GM15510 (cell line): Measurements from ENCODE around the gene SLC3A2.
A peak's percentile ranks its signal among the peaks of the same experiment; 100 is the strongest.

Experiments
- POLR2A ChIP-seq: IDR thresholded peaks from 3 replicates; pipeline ENCODE4 v1.6.1; 2011; ENCODE audit warnings: borderline replicate concordance; ENCODE audit not compliant: insufficient read length; ENCODE audit errors: extremely low read depth

Gene SLC3A2

DNA sequence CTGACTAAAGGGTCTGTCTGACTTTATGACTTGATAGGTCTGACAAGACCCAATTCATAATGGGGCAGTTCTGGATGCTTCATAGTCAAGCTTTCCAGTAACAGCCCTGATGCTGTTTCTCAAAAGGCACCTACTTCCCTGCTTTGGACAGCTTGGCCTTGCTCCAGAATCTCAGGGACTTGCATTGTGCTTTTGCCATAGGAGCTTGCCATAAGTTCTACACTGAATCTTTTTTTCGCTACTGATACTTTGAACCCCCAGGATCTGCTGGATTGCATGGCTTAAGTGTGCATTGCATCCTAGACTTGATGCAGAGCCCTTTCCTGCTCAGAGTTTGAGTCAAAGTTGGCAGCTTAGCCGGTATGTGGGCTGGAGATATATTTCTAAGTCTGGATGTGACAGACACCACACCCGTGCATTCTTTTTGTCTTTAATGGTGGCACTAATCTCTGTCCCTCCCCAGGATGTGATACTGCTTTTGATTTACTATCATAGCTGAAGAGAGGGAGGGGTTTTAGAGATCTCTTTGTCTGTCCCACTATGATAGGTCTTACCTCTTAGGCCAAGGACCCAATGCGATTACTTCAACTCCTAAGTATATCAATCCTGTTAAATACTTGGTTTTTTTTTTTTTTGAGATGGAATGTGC is 16.9 kb upstream of the SLC3A2 start:
- no peak for TF ChIP-seq POLR2A

DNA sequence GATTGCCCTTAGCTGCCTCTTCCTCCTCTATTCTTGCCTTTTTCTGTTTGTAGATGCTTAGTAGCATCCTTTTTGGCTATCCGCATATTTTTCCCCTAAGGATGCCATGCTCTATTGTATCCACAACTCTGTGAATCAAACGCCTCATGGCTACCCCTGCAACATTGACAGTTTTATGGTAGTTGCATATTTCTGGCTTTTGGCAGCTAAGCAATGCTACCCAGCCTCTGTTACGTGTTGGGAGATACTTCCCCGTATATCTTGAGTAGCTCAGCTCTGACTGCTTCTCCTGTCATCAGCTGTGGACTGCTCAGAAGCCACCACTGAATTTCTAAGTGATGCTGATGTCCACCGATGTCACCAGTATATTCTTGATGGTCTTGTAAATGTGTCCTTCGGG is 15.1 kb upstream of the SLC3A2 start:
- TF ChIP-seq POLR2A = no peak

DNA sequence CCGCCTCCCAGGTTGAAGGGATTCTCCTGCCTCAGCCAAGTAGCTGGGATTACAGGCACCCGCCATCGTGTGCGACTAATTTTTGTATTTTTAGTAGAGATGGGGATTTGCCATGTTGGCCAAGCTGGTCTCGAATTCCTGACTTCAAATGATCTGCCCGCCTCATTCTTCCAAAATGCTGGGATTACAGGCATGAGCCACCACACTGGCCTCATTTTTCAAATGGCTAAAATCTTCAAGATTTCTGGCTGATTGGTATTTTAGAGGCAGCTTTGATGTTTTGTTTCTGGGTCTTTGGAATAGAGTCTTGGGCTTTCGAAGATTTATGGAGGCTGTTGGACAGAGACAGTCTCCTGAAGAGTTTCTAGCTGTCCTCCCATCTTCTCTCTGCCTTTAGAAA is 5.8 kb upstream of the SLC3A2 start:
- no peak for TF ChIP-seq POLR2A

DNA sequence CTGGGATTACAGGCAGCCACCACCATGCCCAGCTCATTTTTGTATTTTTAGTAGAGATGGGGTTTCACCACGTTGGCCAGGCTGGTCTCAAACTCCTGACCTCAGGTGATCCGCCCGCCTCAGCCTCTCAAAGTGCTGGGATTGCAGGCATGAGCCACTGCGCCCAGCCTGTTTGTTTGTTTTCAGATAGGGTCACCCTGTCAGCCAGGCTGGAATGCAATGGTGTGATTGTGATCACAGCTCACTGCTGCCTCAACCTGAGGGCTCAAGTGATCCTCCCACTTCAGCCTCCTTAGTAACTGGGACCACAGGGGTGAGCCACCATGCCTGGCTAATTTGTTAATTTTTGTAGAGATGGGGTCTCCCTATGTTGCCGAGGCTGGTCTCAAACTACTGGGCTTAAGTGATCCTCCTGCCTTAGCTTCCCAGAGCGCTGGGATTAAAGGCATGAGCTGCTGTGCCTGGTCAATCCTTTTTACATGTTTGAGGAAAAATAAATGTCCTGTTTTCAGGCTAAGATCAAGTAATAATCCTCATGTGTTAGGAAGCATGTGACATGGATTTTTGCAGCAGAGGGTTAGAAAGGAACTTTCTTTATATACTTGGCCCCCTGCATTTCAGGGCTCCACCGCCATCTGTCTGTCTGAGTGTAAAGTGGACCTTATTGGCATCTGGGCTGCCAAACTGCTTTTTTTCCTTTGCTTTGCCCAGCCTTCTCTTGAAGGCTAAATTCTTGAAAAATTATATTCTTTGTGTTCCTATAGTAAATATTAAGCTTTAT is 4.8 kb upstream of the SLC3A2 start:
- no peak for TF ChIP-seq POLR2A

DNA sequence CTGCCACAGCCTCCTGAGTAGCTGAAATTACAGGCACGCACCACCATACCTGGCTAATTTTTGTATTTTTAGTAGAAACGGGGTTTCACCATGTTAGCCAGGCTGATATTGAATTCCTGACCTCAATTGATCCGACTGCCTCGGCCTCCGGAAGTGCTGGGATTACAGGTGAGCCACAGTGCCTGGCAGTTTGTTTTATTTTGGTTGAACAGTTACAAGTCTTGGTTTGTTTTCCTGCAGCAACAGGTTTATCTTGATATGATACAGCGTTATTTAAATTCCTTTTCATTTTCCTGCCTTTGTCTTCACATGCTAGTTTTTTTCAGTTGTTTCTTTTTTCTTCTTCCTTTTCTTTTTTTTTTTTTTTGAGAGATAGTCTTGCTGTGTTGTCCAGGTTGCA is 4.0 kb upstream of the SLC3A2 start:
- TF ChIP-seq POLR2A = no peak

GRCh38 chr11:62879235-62879978 is 1.3 kb upstream of the SLC3A2 start:
- no peak for TF ChIP-seq POLR2A

DNA sequence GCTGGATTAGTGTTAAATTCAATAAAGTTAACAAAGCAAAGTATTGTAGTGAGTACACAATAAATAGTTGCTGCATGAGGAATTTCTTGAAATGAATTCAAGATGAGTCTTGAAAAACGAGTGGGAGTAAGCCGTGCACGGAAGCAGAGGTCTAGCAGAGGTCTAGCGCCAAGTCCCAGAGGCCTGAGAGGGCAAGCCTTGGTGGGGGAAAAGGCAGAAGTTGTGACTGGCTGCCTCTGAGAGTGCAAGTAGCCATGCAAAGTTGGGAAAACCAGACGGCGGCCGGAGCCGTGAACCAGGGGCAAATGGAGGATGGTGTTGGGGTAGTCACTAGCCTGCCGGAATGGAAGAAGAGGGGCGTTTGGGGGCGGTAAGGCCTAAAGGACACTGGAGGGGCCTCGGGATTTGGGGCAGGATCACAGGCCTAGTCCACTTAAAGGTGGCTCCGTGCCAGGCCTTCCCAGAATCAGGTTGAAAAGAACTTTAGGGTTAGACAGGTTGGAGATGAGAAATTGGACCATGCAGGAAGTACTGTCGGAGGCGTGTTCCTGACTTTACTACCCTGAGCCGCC is 379 bp upstream of the SLC3A2 start:
- no peak for TF ChIP-seq POLR2A

- TF ChIP-seq POLR2A = peak; percentile 39
Observed at GRCh38 chr11:62881579-62882430, 1.1 kb downstream of the SLC3A2 start.

- no peak for TF ChIP-seq POLR2A
Observed at GRCh38 chr11:62882431-62882749, 1.7 kb downstream of the SLC3A2 start.

- TF ChIP-seq POLR2A = no peak
Observed at GRCh38 chr11:62882788-62883501, 2.2 kb downstream of the SLC3A2 start.

- TF ChIP-seq POLR2A = no peak
Observed at GRCh38 chr11:62883673-62884072, 3.0 kb downstream of the SLC3A2 start.

- TF ChIP-seq POLR2A = no peak
Observed at GRCh38 chr11:62885137-62885750, 4.5 kb downstream of the SLC3A2 start.

GRCh38 chr11:62888406-62888805 is 7.7 kb downstream of the SLC3A2 start:
- TF ChIP-seq POLR2A = no peak

- no peak for TF ChIP-seq POLR2A
Observed at GRCh38 chr11:62889126-62889483, 8.4 kb downstream of the SLC3A2 start.
